Ishikawa (cell line): ENCODE results near the gene MACF1.

Experiments
- CEBPB ChIP-seq: IDR thresholded peaks from 2 replicates; pipeline ENCODE4 v1.6.1; 2012
- CREB1 ChIP-seq: IDR thresholded peaks from 2 replicates; pipeline ENCODE4 v1.6.1; 2012; ENCODE audit warnings: low read depth
- EGR1 ChIP-seq: IDR thresholded peaks from 2 replicates; pipeline ENCODE4 v1.6.1; 2012
- FOXM1 ChIP-seq: IDR thresholded peaks from 2 replicates; pipeline ENCODE4 v1.6.1; 2012; ENCODE audit warnings: low read depth, borderline replicate concordance
- MAX ChIP-seq: IDR thresholded peaks from 2 replicates; pipeline ENCODE4 v1.6.1; 2012
- NFIC ChIP-seq: IDR thresholded peaks from 2 replicates; pipeline ENCODE4 v1.6.1; 2012
- RAD21 ChIP-seq: IDR thresholded peaks from 2 replicates; pipeline ENCODE4 v1.6.1; 2012; ENCODE audit warnings: low read depth
- REST ChIP-seq: IDR thresholded peaks from 2 replicates; pipeline ENCODE4 v1.6.1; 2012; ENCODE audit warnings: low read depth, mild to moderate bottlenecking
- TAF1 ChIP-seq: IDR thresholded peaks from 2 replicates; pipeline ENCODE4 v1.6.1; 2012; ENCODE audit warnings: low read depth, mild to moderate bottlenecking
- TCF12 ChIP-seq: IDR thresholded peaks from 2 replicates; pipeline ENCODE4 v1.6.1; 2012; ENCODE audit warnings: low read depth
- TEAD4 ChIP-seq: IDR thresholded peaks from 2 replicates; pipeline ENCODE4 v1.6.1; 2012
- YY1 ChIP-seq: IDR thresholded peaks from 2 replicates; pipeline ENCODE4 v1.6.1; 2012; ENCODE audit warnings: low read depth
- ZBTB7A ChIP-seq: IDR thresholded peaks from 2 replicates; pipeline ENCODE4 v1.6.1; 2012; ENCODE audit warnings: low read depth
- TF ChIP-seq, protein P1 (sequence below): IDR thresholded peaks from 2 replicates; pipeline ENCODE4 v1.6.1; 2012

Gene MACF1

DNA sequence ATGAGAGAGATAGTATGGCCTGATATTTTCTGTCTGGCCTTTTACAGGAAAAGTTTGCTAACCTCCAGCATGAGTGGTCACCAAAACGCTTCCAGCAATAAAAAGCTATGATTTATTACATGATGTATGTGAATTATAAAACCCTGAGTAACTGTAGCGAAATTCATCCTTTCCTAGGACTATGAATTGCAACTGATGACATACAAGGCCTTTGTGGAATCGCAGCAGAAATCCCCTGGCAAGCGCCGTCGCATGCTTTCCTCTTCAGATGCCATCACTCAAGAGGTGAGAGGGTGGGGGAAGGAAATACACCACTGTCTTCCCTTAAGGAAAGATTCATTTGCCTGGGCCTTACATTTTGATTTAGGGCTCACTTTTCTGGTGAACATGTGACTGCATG is 117.9 kb downstream of the MACF1 start:
- TF ChIP-seq CEBPB (no peak), TCF12 (no peak), FOXM1 (no peak), TAF1 (no peak), REST (no peak)
- TF ChIP-seq, protein P1, sequence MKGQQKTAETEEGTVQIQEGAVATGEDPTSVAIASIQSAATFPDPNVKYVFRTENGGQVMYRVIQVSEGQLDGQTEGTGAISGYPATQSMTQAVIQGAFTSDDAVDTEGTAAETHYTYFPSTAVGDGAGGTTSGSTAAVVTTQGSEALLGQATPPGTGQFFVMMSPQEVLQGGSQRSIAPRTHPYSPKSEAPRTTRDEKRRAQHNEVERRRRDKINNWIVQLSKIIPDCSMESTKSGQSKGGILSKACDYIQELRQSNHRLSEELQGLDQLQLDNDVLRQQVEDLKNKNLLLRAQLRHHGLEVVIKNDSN: no peak

DNA sequence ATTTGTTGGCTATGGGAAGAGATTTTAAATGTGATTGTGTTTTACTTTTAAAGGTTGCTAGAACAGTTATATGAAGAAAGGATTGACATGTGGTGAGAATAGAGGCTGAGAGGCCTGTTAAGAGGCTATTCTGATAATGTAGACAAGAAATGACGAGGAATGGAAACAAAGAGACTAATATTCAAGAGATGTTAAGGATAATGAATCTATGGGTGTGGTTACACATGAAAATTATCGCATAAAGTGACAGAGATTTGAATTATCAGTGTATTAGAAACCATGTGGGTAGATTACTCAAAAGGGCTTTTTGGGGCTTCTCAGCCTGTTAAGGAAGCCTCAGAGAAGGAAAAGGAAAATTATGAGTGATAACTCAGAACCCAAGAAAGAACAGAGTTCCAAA is 120.4 kb downstream of the MACF1 start:
- no peak for TF ChIP-seq YY1
- no peak for TF ChIP-seq CREB1
- TF ChIP-seq TCF12: no peak
- no peak for TF ChIP-seq EGR1
- TF ChIP-seq REST: no peak
- no peak for TF ChIP-seq NFIC
- TF ChIP-seq, protein P1: no peak
- no peak for TF ChIP-seq FOXM1
- no peak for TF ChIP-seq RAD21
- no peak for TF ChIP-seq MAX
- no peak for TF ChIP-seq TEAD4
- TF ChIP-seq CEBPB: no peak

DNA sequence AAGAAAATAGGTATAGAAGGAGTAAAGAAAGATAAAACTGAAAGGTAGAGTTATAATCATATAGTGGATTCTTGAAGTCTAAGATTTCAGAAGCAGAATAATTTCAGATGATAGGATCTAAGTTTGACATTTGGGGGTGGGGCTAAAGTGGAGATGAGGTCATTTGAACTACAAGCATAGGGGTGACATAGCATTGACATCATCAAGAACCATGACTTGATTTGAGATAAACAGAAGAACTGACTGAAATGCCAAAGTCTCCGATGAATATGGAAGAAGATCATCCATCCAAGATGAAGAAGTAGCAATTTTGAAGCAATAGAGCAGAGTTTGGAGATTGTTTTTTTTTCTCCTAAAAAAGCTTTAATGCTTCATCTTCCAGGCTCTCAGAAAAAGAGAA is 122.3 kb downstream of the MACF1 start:
- TF ChIP-seq MAX: no peak
- no peak for TF ChIP-seq REST
- no peak for TF ChIP-seq RAD21
- TF ChIP-seq EGR1: no peak
- TF ChIP-seq, protein P1: no peak
- no peak for TF ChIP-seq ZBTB7A
- TF ChIP-seq NFIC: no peak
- no peak for TF ChIP-seq TEAD4
- no peak for TF ChIP-seq YY1
- no peak for TF ChIP-seq CREB1
- no peak for TF ChIP-seq CEBPB
- no peak for TF ChIP-seq TCF12

- TF ChIP-seq YY1 (no peak), FOXM1 (no peak), TCF12 (no peak), MAX (no peak), CREB1 (no peak), REST (no peak), ZBTB7A (no peak), RAD21 (no peak)
- TF ChIP-seq, protein P1: no peak
These were observed 123.6 kb downstream of the MACF1 start for GRCh38 chr1:39328095-39328494.
